ENCODE results near the gene HINFP.

The HINFP gene

DNA sequence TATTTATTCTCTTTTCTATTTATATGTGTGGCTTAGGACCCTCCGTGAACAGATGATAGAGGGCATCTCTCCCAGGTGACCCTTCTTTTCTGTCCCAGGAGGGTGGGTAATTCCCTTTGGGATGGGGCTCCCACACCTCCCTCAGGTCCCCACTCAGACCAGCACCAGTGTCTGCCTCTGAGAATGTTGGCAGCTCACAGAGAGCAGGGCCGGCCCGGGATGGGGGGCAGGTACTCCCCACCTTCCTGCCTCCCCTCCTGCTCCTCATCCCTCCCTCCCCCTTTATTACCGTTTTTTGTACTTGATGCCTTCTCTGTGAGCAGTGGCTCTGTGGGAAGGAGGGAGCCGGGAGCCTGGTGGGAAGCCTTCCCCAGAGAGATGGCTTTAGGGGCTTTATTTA is 4.8 kb upstream of the HINFP start:
- H3K27me3 ChIP-seq (ENCODE audit: insufficient read depth, poor library complexity, severe bottlenecking), result no peaks in the 10 kb centered on the region
- no peak overlapping the region; the same call in 1 of the 2 replicates for H3K27ac ChIP-seq (replicated peaks)
- no peak overlapping the region for H3K4me3 ChIP-seq (replicated peaks; ENCODE audit: insufficient read depth, low read length)
- no peak for DNase-seq (ENCODE audit: low read depth in 1 of 2, low spot score in 1 of 2)
- TF ChIP-seq POLR2AphosphoS5 (IDR thresholded peaks at IDR 0.05; ENCODE audit: low read depth) (no peak), SPI1 (IDR thresholded peaks at IDR 0.05; ENCODE audit: borderline replicate concordance, low read depth) (no peak), GABPA (IDR thresholded peaks at IDR 0.05; ENCODE audit: low read depth) (no peak)
- TF ChIP-seq, protein P1, sequence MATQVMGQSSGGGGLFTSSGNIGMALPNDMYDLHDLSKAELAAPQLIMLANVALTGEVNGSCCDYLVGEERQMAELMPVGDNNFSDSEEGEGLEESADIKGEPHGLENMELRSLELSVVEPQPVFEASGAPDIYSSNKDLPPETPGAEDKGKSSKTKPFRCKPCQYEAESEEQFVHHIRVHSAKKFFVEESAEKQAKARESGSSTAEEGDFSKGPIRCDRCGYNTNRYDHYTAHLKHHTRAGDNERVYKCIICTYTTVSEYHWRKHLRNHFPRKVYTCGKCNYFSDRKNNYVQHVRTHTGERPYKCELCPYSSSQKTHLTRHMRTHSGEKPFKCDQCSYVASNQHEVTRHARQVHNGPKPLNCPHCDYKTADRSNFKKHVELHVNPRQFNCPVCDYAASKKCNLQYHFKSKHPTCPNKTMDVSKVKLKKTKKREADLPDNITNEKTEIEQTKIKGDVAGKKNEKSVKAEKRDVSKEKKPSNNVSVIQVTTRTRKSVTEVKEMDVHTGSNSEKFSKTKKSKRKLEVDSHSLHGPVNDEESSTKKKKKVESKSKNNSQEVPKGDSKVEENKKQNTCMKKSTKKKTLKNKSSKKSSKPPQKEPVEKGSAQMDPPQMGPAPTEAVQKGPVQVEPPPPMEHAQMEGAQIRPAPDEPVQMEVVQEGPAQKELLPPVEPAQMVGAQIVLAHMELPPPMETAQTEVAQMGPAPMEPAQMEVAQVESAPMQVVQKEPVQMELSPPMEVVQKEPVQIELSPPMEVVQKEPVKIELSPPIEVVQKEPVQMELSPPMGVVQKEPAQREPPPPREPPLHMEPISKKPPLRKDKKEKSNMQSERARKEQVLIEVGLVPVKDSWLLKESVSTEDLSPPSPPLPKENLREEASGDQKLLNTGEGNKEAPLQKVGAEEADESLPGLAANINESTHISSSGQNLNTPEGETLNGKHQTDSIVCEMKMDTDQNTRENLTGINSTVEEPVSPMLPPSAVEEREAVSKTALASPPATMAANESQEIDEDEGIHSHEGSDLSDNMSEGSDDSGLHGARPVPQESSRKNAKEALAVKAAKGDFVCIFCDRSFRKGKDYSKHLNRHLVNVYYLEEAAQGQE (IDR thresholded peaks at IDR 0.05; ENCODE audit: insufficient replicate concordance, low read depth), result no peak
- TF ChIP-seq, protein P2, sequence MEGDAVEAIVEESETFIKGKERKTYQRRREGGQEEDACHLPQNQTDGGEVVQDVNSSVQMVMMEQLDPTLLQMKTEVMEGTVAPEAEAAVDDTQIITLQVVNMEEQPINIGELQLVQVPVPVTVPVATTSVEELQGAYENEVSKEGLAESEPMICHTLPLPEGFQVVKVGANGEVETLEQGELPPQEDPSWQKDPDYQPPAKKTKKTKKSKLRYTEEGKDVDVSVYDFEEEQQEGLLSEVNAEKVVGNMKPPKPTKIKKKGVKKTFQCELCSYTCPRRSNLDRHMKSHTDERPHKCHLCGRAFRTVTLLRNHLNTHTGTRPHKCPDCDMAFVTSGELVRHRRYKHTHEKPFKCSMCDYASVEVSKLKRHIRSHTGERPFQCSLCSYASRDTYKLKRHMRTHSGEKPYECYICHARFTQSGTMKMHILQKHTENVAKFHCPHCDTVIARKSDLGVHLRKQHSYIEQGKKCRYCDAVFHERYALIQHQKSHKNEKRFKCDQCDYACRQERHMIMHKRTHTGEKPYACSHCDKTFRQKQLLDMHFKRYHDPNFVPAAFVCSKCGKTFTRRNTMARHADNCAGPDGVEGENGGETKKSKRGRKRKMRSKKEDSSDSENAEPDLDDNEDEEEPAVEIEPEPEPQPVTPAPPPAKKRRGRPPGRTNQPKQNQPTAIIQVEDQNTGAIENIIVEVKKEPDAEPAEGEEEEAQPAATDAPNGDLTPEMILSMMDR (IDR thresholded peaks at IDR 0.05; ENCODE audit: insufficient read depth, low read length), result no peak

DNA sequence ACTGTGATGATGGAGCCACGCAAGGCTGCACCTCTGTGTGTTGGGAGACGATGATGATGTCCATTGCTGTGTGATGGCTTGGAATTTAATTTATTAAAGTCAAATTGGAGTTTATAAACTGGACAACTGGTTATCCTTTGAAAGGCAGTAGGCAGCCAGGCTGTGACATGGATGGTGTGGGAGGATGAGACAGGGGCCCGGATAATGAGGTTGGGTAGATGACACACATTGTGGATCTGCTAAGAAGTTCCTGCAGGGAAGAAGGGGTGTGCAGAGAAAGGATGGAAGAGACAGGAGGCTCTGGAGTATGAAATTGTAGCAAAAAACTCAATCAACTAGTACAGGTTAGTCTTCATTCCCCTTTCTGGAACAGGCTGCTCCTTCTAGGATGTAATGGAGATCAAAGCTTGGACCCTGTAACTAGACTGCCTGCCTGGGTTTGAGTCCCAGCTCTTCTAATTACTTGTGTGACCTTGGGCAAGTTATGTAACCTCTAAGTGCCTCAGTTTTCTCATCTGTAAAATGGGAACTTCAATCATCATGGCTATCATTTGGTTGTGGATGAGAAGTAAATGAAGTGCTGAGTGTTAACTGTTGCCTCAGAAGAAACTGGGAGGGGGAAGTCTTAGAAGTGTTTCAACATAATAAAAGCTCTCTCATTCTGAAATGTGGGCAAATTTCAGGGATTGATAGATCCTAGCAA is 4.2 kb upstream of the HINFP start:
- no peaks in the 10 kb centered on the region for H3K27me3 ChIP-seq (ENCODE audit: insufficient read depth, poor library complexity, severe bottlenecking)
- TF ChIP-seq, protein P1 (IDR thresholded peaks at IDR 0.05; ENCODE audit: insufficient replicate concordance, low read depth), result no peak
- TF ChIP-seq POLR2AphosphoS5 (IDR thresholded peaks at IDR 0.05; ENCODE audit: low read depth) (no peak), SPI1 (IDR thresholded peaks at IDR 0.05; ENCODE audit: borderline replicate concordance, low read depth) (no peak)
- TF ChIP-seq, protein P2 (IDR thresholded peaks at IDR 0.05; ENCODE audit: insufficient read depth, low read length), result no peak
- no peak overlapping the region for H3K4me3 ChIP-seq (replicated peaks; ENCODE audit: insufficient read depth, low read length)
- no peak overlapping the region; the same call in 1 of the 2 replicates for H3K27ac ChIP-seq (replicated peaks)
- DNase-seq (ENCODE audit: low read depth in 1 of 2, low spot score in 1 of 2), result no peak

DNA sequence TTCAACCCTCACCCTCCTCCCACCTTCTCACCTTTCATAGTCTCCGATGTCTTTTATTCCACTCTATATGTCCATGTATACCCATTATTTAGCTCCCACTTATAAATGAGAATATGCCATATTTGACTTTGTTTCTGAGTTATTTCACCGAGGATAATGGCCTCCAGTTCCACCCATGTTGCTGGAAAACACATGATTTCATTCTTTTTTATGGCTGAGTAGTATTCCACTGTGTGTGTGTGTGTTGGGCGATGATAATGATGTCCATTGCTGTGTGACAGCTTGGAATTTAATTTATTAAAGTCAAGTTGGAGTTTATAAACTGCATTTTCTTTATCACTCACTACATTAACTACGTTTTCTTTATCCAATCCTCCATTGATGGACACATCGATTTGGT is 3.2 kb upstream of the HINFP start:
- TF ChIP-seq, protein P2 (IDR thresholded peaks at IDR 0.05; ENCODE audit: insufficient read depth, low read length), result no peak
- no peak for TF ChIP-seq SPI1 (IDR thresholded peaks at IDR 0.05; ENCODE audit: borderline replicate concordance, low read depth)
- TF ChIP-seq GABPA (IDR thresholded peaks at IDR 0.05; ENCODE audit: low read depth), result no peak
- TF ChIP-seq, protein P1 (IDR thresholded peaks at IDR 0.05; ENCODE audit: insufficient replicate concordance, low read depth), result no peak
- no peak for TF ChIP-seq POLR2AphosphoS5 (IDR thresholded peaks at IDR 0.05; ENCODE audit: low read depth)
- no peak for DNase-seq (ENCODE audit: low read depth in 1 of 2, low spot score in 1 of 2)
- Histone ChIP-seq H3K27me3 (ENCODE audit: insufficient read depth, poor library complexity, severe bottlenecking) (no peaks in the 10 kb centered on the region), H3K27ac (replicated peaks) (no peak overlapping the region), H3K4me3 (replicated peaks; ENCODE audit: insufficient read depth, low read length) (no peak overlapping the region)

Data from HL-60 (cell line).